ENCODE data around the gene GAB1. TPM values are rescaled to one million over a fixed set of nuclear protein-coding genes. Genes with fewer than 3 reads are reported as not detected.

GAB1 gene
- total RNA-seq, 1 donor from 2014 or later = 64.8 TPM

DNA sequence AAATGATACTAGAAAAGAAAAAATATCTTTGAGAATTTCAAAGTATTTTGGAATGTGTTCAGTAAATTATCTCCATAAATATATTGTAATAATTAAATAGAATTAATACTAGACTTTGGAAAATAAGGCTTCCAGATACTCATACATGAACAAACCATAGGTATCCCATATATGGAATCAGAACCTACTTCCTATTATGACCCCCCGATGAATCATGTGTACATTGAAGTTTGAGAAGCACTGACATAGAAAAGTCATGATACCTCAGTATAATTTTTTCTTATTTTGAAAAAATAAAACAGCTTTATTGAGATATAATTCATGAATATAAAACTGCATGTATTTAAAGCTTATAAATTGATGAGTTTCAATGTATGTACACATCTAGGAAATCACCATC is 149.6 kb downstream of the GAB1 start:
- intact Hi-C loops (cut with DNase I) = loop anchor here (10.0 kb wide), 1 partner anchor 282 kb away; no protein-coding TSS in a partner anchor
- TF ChIP-seq, protein P1, sequence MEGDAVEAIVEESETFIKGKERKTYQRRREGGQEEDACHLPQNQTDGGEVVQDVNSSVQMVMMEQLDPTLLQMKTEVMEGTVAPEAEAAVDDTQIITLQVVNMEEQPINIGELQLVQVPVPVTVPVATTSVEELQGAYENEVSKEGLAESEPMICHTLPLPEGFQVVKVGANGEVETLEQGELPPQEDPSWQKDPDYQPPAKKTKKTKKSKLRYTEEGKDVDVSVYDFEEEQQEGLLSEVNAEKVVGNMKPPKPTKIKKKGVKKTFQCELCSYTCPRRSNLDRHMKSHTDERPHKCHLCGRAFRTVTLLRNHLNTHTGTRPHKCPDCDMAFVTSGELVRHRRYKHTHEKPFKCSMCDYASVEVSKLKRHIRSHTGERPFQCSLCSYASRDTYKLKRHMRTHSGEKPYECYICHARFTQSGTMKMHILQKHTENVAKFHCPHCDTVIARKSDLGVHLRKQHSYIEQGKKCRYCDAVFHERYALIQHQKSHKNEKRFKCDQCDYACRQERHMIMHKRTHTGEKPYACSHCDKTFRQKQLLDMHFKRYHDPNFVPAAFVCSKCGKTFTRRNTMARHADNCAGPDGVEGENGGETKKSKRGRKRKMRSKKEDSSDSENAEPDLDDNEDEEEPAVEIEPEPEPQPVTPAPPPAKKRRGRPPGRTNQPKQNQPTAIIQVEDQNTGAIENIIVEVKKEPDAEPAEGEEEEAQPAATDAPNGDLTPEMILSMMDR (IDR thresholded peaks at IDR 0.05) = no peak
- ATAC-seq = no peak
- no peaks in the 10 kb centered on the region for H3K27me3 ChIP-seq
- peaks cover 6% of the 10 kb centered on the region for H3K4me1 ChIP-seq
- H3K27ac ChIP-seq = no peak overlapping the region
- no peaks in the 10 kb centered on the region for H3K36me3 ChIP-seq
- H3K9me3 ChIP-seq = no peaks in the 10 kb centered on the region
- DNase-seq = no peak
- no peak overlapping the region for H3K4me3 ChIP-seq

DNA sequence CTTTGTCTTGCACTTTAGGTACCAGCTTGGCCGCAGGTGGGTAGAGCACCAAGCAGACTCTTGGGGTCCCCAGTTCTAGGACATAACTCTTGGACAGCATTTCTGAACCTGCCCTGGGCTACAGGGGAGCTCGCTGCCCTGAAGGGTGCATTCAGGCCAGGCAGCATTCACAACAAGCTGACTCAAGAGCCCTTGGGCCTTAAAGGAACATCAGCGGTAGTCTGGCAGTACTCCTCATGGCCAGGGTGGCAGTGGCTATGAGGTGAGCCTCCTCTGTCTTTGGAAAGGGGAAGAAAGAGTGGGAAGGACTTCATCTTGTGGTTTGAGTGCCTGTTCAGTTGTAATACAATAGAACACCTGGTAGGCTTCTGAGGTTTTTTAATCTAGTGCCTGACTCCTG is 152.0 kb downstream of the GAB1 start:
- Histone ChIP-seq H3K4me1 (no peaks in the 10 kb centered on the region), H3K27ac (no peak overlapping the region), H3K9me3 (no peaks in the 10 kb centered on the region), H3K36me3 (no peaks in the 10 kb centered on the region), H3K4me3 (no peak overlapping the region), H3K27me3 (no peaks in the 10 kb centered on the region)
- intact Hi-C loops (cut with DNase I) = loop anchor here (10.0 kb wide), 1 partner anchor 284 kb away; no protein-coding TSS in a partner anchor
- ATAC-seq (peak; percentile 72), DNase-seq (no peak)
- TF ChIP-seq, protein P1 (IDR thresholded peaks at IDR 0.05) = no peak

DNA sequence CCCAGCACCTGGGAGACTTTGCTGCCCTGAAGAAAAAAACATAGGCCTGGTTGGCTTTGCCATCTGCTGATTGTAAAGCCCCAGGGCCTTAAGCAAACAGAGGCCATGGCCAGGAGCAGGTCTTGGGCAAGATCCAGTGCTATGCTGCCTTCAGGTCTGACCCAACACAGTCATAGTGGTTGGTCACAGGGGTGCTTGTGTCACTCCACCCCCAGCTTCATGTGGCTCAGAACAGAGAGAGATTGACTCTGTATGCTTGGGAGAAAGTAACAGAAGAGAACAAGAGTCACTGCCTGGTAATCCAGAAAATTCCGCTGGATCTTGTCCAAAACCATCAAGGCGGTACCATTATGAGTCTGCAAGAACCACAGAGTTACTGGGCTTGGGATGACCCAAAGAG is 152.4 kb downstream of the GAB1 start:
- H3K27me3 ChIP-seq = no peaks in the 10 kb centered on the region
- no peaks in the 10 kb centered on the region for H3K36me3 ChIP-seq
- H3K9me3 ChIP-seq = no peaks in the 10 kb centered on the region
- DNase-seq = no peak
- TF ChIP-seq, protein P1 (IDR thresholded peaks at IDR 0.05) = no peak
- intact Hi-C loops (cut with DNase I) = loop anchor here (10.0 kb wide), 1 partner anchor 284 kb away; no protein-coding TSS in a partner anchor
- H3K4me1 ChIP-seq = no peaks in the 10 kb centered on the region
- H3K4me3 ChIP-seq = no peak overlapping the region
- no peak overlapping the region for H3K27ac ChIP-seq
- peak; percentile 12 for ATAC-seq

DNA sequence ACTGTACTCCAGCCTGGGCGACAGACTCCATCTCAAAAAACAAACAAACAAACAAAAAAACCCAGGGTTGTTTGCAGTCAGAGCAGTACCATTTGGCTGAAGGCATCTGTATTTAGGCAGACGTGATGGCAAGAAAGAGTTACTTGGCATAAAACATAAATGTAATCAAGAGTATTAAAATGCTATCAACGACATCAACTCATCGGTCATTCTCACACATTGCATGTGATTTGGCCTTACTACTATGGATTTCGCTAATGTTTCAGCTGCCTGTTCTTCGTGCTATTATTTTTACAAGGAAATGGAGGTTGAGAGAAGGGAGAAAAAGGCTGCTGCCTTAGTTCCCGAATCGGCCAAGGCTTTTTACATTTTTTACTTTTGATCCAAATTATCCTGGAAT is 161.3 kb downstream of the GAB1 start:
- Histone ChIP-seq H3K4me3 (no peak overlapping the region), H3K27me3 (no peaks in the 10 kb centered on the region), H3K4me1 (no peaks in the 10 kb centered on the region), H3K36me3 (no peaks in the 10 kb centered on the region), H3K27ac (no peak overlapping the region), H3K9me3 (no peaks in the 10 kb centered on the region)
- no peak for DNase-seq
- intact Hi-C loops (cut with DNase I) = no loop called here
- ATAC-seq = no peak
- TF ChIP-seq, protein P1 (IDR thresholded peaks at IDR 0.05) = no peak

DNA sequence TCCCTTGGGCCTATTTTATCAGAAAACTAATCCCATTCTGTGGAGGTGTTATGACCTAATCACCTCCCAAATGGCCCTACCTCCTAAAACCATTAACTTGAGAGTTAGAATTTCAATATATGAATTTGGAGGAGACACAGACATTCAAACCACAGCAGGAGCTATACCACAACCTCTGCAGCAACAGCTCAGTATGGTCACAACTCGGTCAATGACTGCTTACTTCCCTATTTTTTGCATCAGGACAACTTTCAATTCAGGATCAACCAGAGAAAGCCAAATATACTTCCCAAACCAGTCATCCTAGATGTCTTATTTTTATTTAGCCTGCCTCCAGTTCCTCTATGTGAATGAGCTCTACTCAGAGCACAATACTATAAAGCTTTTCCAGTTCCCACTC is 165.6 kb downstream of the GAB1 start:
- intact Hi-C loops (cut with DNase I) = no loop called here
- TF ChIP-seq, protein P1 (IDR thresholded peaks at IDR 0.05) = no peak

DNA sequence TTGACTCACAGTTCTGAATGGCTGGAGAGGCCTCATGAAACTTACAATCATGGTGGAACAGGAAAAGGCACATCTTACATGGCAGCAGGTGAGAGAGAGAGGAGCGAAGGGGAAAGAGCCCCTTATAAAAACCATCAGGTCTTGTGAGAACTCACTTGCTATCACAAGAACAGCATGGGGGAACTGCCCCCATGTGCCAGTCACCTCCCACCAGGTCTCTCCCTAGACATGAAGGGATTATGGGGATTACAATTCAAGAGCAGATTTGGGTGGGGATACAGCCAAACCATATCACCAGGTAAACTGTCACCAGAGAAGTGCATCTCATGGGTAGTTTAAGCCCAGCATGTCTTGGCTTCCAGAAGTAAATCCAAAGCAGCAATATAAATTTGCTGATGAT is 169.4 kb downstream of the GAB1 start:
- no peak for ATAC-seq
- no peaks in the 10 kb centered on the region for H3K27me3 ChIP-seq
- no peak for DNase-seq
- H3K36me3 ChIP-seq = no peaks in the 10 kb centered on the region
- TF ChIP-seq, protein P1 (IDR thresholded peaks at IDR 0.05) = no peak
- no peaks in the 10 kb centered on the region for H3K9me3 ChIP-seq
- no peaks in the 10 kb centered on the region for H3K4me1 ChIP-seq
- intact Hi-C loops (cut with DNase I) = no loop called here
- H3K4me3 ChIP-seq = no peak overlapping the region
- no peak overlapping the region for H3K27ac ChIP-seq

More for the DNA sequence above, 165.6 kb downstream of the GAB1 start:
- Histone ChIP-seq H3K4me1 (no peaks in the 10 kb centered on the region), H3K9me3 (no peaks in the 10 kb centered on the region), H3K36me3 (no peaks in the 10 kb centered on the region), H3K4me3 (no peak overlapping the region), H3K27me3 (no peaks in the 10 kb centered on the region), H3K27ac (no peak overlapping the region)
- no peak for ATAC-seq
- DNase-seq = no peak
